CD4-positive, CD25-positive, alpha-beta regulatory T cell (primary cell): ENCODE measurements around the gene CXCR5. TPM values are rescaled to one million over a fixed set of nuclear protein-coding genes. Genes with fewer than 3 reads are reported as not detected.

Experiments used
- ATAC-seq, 2 donors: fragments of 150-1000 bp; cut with Tn5 transposase; one replicate each; pipeline ENCODE4 v1.10.0; 2021; ENCODE audit warnings: low read depth in 2 of 2, moderate number of reproducible peaks in 2 of 2, moderate library complexity in 1 of 2
- DNase-seq, 3 donors: peaks; one replicate each; pipeline versions ENCODE4 v3.0.0 to v3.0.0-alpha.2; 2012 to 2022; ENCODE audit warnings: mixed read lengths in 1 of 3
- H3K27ac ChIP-seq: one replicate; pipeline ENCODE4 v1.7.0; 2013; ENCODE audit warnings: mild to moderate bottlenecking, low read length; ENCODE audit not compliant: insufficient read depth, poor library complexity, severe bottlenecking
- H3K27me3 ChIP-seq: one replicate; pipeline ENCODE4 v1.7.0; 2013; ENCODE audit warnings: low read length; ENCODE audit not compliant: control insufficient read depth, insufficient read depth
- H3K36me3 ChIP-seq: one replicate; pipeline ENCODE4 v1.7.0; 2013; ENCODE audit warnings: mild to moderate bottlenecking, low read length, moderate library complexity; ENCODE audit not compliant: control insufficient read depth, insufficient read depth
- H3K4me1 ChIP-seq: 2 replicates; pipeline ENCODE4 v1.7.0; 2013; ENCODE audit warnings: mild to moderate bottlenecking, low read length; ENCODE audit not compliant: insufficient read depth, control insufficient read depth, poor library complexity, severe bottlenecking
- H3K4me3 ChIP-seq: one replicate; pipeline ENCODE4 v1.7.0; 2013; ENCODE audit warnings: low read depth, mild to moderate bottlenecking, low read length, moderate library complexity
- H3K9me3 ChIP-seq, 2 experiments: 1 replicate in 1 of 2; 2 replicates in 1 of 2; pipeline ENCODE4 v1.7.0; 2013; ENCODE audit warnings: low read length in 2 of 2, mild to moderate bottlenecking in 1 of 2, moderate library complexity in 1 of 2; ENCODE audit not compliant: control insufficient read depth in 2 of 2
- H3K27ac Mint-ChIP-seq, 3 donors: one replicate each; pipeline ENCODE4 v1.8.0; 2020 to 2022; ENCODE audit warnings: mild to moderate bottlenecking in 3 of 3, mixed read lengths in 3 of 3, moderate library complexity in 2 of 3
- H3K27me3 Mint-ChIP-seq: one replicate; pipeline ENCODE4 v1.8.0; 2022; ENCODE audit warnings: mild to moderate bottlenecking, mixed read lengths
- H3K36me3 Mint-ChIP-seq: one replicate; pipeline ENCODE4 v1.8.0; 2020; ENCODE audit warnings: mixed read lengths
- H3K4me1 Mint-ChIP-seq, 4 donors: one replicate each; pipeline ENCODE4 v1.8.0; 2020 to 2022; ENCODE audit warnings: mixed read lengths in 4 of 4, mild to moderate bottlenecking in 1 of 4
- H3K4me3 Mint-ChIP-seq, 4 donors: one replicate each; pipeline ENCODE4 v1.8.0; 2020 to 2022; ENCODE audit warnings: mild to moderate bottlenecking in 4 of 4, mixed read lengths in 4 of 4, moderate library complexity in 3 of 4
- H3K9me3 Mint-ChIP-seq, 7 donors: one replicate each; pipeline ENCODE4 v1.8.0; 2020 to 2022; ENCODE audit warnings: mixed read lengths in 7 of 7, mild to moderate bottlenecking in 3 of 7, moderate library complexity in 2 of 7
- polyA plus RNA-seq, 4 donors: library from polyadenylated mRNA; unstranded; fragments of 300-500 nt; fragmentation: Illumina TruSeq; gene quantifications; one replicate each; pipeline ENCODE4 v1.2.3, GENCODE V29; 2021
- total RNA-seq: library from RNA; stranded (reverse); gene quantifications from one replicate; pipeline ENCODE4 v1.2.3, GENCODE V29; 2022

Gene CXCR5
- total and polyA plus RNA-seq, 5 donors from 2014 or later: 3.3 to 10.7 (median 4.8) TPM

DNA sequence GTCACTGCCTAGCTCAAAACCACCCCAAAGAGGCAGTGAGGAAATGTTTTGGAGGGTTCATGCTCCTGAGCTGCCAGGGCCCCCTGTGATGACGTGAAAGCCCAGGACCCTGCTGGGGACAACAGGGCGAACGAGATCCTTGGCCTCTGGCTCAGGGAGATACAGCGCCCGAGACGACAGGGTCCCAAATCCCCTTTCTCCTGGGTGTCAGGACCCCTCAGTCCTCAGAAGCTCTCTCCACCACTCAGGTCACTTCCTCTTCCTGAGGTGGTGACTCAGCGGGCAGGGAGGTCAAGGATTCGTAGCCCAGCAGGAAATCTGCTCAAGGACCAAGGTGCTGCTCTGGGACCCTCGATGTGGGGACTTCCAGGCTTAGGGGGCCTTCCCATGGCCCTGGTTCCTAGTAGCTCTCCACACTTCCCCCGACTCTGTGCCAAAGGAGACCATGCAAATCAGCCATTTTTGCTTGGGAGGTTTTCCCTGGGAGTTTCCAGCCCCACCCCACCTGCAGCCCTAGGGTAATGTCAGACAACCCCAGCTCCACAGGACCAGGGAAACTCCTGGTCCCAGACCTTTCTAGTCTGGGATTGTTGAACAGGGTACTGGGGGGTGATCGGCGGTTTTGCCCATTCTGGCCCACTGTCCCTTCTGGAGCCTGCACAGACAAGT is 29.2 kb downstream of the CXCR5 start:
- Mint-ChIP-seq H3K27ac (peak overlapping the region; percentile 97 to 99 (median 98)), H3K4me1 (peaks cover 0 to 93% (median 52%) of the 10 kb centered on the region in 4 donors), H3K4me3 (peak overlapping the region; percentile 80 to 89 (median 86)), H3K27me3 (no peaks in the 10 kb centered on the region), H3K36me3 (peaks cover 12% of the 10 kb centered on the region), H3K9me3 (peaks cover 0 to 2% (median 0%) of the 10 kb centered on the region in 7 donors)
- peaks cover 95% of the 10 kb centered on the region for H3K4me1 ChIP-seq
- H3K27me3 ChIP-seq: no peaks in the 10 kb centered on the region
- ATAC-seq (no peak), DNase-seq (peak in 1 of 3 donors; percentile 30)
- peaks cover 7% of the 10 kb centered on the region for H3K36me3 ChIP-seq
- peak overlapping the region; percentile 50 for H3K4me3 ChIP-seq
- no peaks in the 10 kb centered on the region for H3K9me3 ChIP-seq
- peak overlapping the region; percentile 100 for H3K27ac ChIP-seq

DNA sequence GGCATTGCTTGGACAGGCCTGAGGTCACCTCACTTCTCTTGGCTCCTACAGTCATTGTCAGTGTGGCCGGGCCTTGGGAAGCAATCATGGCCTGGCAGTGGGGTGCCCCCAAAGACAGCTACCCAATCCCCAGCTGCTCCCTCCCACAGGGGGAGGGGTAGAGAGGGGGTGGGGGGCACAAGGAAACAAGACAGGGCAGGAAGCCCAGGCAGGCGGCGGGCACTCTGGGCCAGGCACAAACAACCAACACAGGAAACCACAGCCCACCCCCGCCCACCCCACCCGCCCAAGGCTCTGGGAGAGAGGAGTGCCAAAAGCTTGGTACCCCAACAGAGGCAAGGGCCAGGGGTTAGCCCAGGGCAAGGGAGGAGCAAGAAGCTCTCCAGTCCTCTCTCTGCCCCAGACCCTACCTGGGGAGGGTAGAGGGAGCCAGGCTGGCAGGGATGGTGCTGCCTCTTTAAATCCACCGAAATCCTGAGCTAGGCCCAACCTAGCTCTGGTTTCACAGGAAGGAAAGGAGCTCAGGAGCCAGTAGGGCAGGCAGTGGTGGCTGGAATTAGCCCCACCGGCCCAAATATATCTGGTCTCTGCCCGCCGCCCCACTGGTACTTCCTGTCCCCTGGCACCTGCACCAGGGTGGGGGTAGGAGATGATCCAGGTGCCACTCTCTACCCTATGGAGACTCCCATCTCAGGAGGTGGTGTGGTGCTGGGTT is 29.9 kb downstream of the CXCR5 start:
- ATAC-seq: no peak
- peaks cover 100% of the 10 kb centered on the region for H3K4me1 ChIP-seq
- H3K36me3 ChIP-seq: peaks cover 4% of the 10 kb centered on the region
- H3K9me3 ChIP-seq: no peaks in the 10 kb centered on the region
- peak overlapping the region; percentile 100 for H3K27ac ChIP-seq
- Mint-ChIP-seq H3K27ac (peak overlapping the region; percentile 99), H3K27me3 (no peaks in the 10 kb centered on the region), H3K4me3 (peak overlapping the region; percentile 85 to 91 (median 86)), H3K9me3 (peaks cover 0 to 2% (median 0%) of the 10 kb centered on the region in 7 donors), H3K36me3 (peaks cover 12% of the 10 kb centered on the region), H3K4me1 (peaks cover 0 to 92% (median 51%) of the 10 kb centered on the region in 4 donors)
- H3K27me3 ChIP-seq: no peaks in the 10 kb centered on the region
- H3K4me3 ChIP-seq: peak overlapping the region; percentile 70
- DNase-seq: peak in 2 of 3 donors; percentile 34 to 74

DNA sequence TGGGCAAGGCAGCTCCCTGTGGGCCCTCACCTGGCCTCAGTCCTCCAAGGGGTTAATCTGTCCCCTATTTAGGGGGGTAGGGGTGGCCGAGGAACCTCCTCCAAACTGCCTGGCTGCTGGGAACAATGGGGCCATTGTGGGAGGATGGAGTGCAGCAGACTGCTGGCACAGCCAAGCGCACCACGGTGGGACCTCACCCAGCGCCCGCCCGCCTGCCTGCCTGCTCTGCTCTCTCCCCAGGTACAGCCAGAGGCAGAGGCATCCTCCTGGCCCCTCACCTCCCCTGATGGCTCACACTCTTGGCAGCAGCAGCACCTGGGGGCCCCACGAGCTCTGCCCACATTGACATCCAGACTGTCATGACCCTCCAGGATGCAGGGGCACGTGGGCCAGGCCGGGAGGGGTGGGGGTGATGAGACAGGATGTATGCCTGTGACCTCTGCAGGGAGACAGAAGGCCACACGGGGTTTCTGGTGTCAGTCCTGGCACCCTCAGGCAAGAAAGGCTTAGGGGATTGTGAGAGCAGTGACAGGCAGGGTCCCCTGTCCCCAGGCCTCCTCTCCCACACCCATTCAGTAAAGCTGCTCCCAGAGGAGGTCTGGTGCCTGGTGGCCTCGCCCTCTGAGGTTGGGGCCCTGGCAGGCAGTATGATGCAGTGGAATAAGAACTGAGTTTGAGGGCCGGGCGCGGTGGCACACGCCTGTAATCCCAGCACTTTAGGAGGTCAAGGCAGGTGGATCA is 30.7 kb downstream of the CXCR5 start:
- Mint-ChIP-seq H3K9me3 (peaks cover 0 to 2% (median 0%) of the 10 kb centered on the region in 7 donors), H3K4me3 (peak overlapping the region; percentile 78 to 91 (median 86)), H3K36me3 (peaks cover 7% of the 10 kb centered on the region), H3K27ac (peak overlapping the region; percentile 99), H3K4me1 (peaks cover 0 to 91% (median 47%) of the 10 kb centered on the region in 4 donors), H3K27me3 (no peaks in the 10 kb centered on the region)
- Histone ChIP-seq H3K4me1 (peaks cover 99% of the 10 kb centered on the region), H3K36me3 (peaks cover 4% of the 10 kb centered on the region), H3K4me3 (peak overlapping the region; percentile 70), H3K27ac (peak overlapping the region; percentile 100), H3K9me3 (no peaks in the 10 kb centered on the region), H3K27me3 (no peaks in the 10 kb centered on the region)
- DNase-seq (peak; percentile 67 to 91 (median 80)), ATAC-seq (peak; percentile 77 to 79)

DNA sequence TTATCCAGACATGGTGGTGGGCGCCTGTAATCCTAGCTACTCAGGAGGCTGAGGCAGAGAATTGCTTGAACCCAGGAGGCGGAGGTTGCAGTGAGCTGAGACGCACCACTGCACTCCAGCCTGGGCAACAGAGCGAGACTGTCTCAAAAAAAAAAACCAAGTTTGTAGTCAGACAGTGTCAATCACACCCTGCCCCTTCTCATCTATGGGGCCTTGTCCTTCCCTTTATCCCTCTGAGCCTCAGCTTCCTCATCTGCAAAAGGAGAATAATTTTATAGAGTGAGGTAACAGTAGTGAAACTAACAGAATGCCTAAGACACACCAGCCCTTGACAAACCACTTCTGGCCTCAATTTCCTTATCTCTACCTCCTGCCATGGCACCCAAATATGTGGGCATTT is 31.3 kb downstream of the CXCR5 start:
- Mint-ChIP-seq H3K36me3 (peaks cover 13% of the 10 kb centered on the region), H3K27ac (peak overlapping the region; percentile 99), H3K4me3 (peak overlapping the region; percentile 78 to 91 (median 86)), H3K27me3 (no peaks in the 10 kb centered on the region), H3K9me3 (no peaks in the 10 kb centered on the region), H3K4me1 (peaks cover 0 to 91% (median 53%) of the 10 kb centered on the region in 4 donors)
- Histone ChIP-seq H3K4me3 (peak overlapping the region; percentile 53), H3K4me1 (peaks cover 99% of the 10 kb centered on the region), H3K27ac (peak overlapping the region; percentile 100), H3K36me3 (peaks cover 4% of the 10 kb centered on the region), H3K9me3 (no peaks in the 10 kb centered on the region), H3K27me3 (no peaks in the 10 kb centered on the region)
- ATAC-seq (no peak), DNase-seq (no peak)

DNA sequence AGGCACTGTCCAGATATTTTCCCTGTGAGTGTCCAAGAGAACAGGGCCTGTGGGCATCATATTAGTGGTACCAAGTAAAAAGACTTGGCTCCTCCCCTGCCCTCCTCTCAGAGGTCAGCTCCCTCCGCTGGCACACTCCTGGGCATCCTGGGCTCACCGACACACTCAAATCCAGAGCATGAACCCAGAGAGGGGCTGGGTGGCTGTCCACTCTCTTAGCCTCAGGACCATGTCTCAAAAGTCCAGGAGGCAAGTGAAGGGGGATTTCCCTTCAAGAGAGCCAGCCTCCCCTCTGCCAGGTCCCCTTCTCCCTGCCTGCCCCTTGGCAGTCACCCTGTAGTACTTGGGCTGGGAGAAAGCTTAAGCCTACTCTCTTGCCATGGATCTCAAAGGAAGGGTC is 31.7 kb downstream of the CXCR5 start:
- no peaks in the 10 kb centered on the region for H3K27me3 ChIP-seq
- peaks cover 99% of the 10 kb centered on the region for H3K4me1 ChIP-seq
- H3K27ac ChIP-seq: peak overlapping the region; percentile 100
- Mint-ChIP-seq H3K4me3 (peak overlapping the region; percentile 78 to 91 (median 86)), H3K9me3 (no peaks in the 10 kb centered on the region), H3K4me1 (peaks cover 0 to 94% (median 57%) of the 10 kb centered on the region in 4 donors), H3K36me3 (peaks cover 15% of the 10 kb centered on the region), H3K27me3 (no peaks in the 10 kb centered on the region), H3K27ac (peak overlapping the region; percentile 99)
- no peaks in the 10 kb centered on the region for H3K9me3 ChIP-seq
- H3K4me3 ChIP-seq: peak overlapping the region; percentile 53
- DNase-seq (no peak), ATAC-seq (no peak)
- H3K36me3 ChIP-seq: peaks cover 4% of the 10 kb centered on the region

DNA sequence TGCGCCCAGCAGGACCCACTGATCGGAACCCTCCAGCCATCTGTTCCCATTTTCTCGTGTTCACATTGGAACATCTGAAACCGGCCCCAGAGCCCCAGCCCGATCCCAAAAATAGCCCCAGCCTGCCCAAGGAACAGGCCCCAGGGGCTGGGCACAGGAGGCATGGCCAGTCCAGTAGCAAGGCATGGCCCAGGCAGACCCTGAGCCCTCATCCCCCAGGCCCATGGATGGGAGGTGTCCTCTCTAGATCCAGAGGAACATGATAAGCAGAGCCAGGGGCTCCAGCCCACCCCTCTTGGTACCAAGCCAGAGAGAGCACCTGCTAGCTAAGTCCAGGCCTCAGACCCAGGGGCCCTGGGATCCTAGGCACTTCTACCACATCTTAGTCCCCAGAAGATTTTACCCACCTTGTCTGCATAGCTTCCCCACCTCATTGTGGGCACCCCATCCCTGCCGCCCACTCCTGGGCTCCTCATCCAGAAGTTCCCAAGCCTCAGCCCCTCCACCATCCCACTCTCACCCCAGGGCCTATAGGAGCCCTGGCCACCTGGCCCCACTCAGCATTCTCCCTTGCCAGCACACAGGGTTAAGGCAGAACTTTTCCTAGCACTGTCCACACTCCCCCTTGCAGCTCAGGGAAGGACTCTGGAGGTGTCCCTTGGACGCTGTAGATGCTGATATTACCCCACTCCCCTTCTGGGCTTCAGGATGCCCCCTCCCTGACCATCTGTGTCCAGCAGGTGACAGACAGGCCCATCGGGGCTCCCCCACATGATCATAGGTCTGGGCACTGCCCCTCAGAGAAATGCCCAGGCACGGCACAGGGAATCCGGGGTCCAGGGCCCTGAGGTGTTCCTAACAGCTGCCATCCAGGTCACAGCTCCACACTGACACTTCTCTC is 32.5 kb downstream of the CXCR5 start:
- H3K4me3 ChIP-seq: peak overlapping the region; percentile 53

More for the DNA sequence above, 32.5 kb downstream of the CXCR5 start:
- H3K4me1 Mint-ChIP-seq: peaks cover 0 to 96% (median 63%) of the 10 kb centered on the region in 4 donors
- H3K36me3 Mint-ChIP-seq: peaks cover 20% of the 10 kb centered on the region
- Histone ChIP-seq H3K27ac (peak overlapping the region; percentile 100), H3K27me3 (no peaks in the 10 kb centered on the region), H3K4me1 (peaks cover 99% of the 10 kb centered on the region), H3K36me3 (peaks cover 4% of the 10 kb centered on the region), H3K9me3 (no peaks in the 10 kb centered on the region)
- no peaks in the 10 kb centered on the region for H3K9me3 Mint-ChIP-seq
- DNase-seq (no peak), ATAC-seq (no peak)
- peak overlapping the region; percentile 99 for H3K27ac Mint-ChIP-seq
- peak overlapping the region; percentile 30 to 91 (median 86) for H3K4me3 Mint-ChIP-seq
- no peaks in the 10 kb centered on the region for H3K27me3 Mint-ChIP-seq
